ENCODE measurements around the gene CBFA2T2.
"Not testable (repeated sequence)": the region's sequence is repeated elsewhere in the genome, so short reads cannot be mapped to it uniquely, and the experiment has no call there.

- TF ChIP-seq CTCF (IDR thresholded peaks at IDR 0.05), result peak in 5 of 7 experiments; percentile 89 to 95 (median 92)
- not testable (repeated sequence) for TF ChIP-seq POLR2A (IDR thresholded peaks at IDR 0.05)
Measured at GRCh38 chr20:33456916-33457642, 32.8 kb upstream of the CBFA2T2 start.

Data from stomach (tissue), 4 donors.